Stimulated activated CD8-positive, alpha-beta memory T cell treated with anti-CD3 and anti-CD28 coated beads, Interleukin-12 subunit alpha, Interleukin-12 subunit beta, amount 100 ng/mL, for 24 hours (primary cell): Measurements from ENCODE around the gene SLC2A13.

Experiments used
- DNase-seq: peaks from one replicate; pipeline ENCODE4 v3.0.0-alpha.2; 2020; ENCODE audit errors: extremely low read depth

SLC2A13 gene

GRCh38 chr12:39993268-39993667, 112.6 kb downstream of the SLC2A13 start:
- no peak for DNase-seq

DNA sequence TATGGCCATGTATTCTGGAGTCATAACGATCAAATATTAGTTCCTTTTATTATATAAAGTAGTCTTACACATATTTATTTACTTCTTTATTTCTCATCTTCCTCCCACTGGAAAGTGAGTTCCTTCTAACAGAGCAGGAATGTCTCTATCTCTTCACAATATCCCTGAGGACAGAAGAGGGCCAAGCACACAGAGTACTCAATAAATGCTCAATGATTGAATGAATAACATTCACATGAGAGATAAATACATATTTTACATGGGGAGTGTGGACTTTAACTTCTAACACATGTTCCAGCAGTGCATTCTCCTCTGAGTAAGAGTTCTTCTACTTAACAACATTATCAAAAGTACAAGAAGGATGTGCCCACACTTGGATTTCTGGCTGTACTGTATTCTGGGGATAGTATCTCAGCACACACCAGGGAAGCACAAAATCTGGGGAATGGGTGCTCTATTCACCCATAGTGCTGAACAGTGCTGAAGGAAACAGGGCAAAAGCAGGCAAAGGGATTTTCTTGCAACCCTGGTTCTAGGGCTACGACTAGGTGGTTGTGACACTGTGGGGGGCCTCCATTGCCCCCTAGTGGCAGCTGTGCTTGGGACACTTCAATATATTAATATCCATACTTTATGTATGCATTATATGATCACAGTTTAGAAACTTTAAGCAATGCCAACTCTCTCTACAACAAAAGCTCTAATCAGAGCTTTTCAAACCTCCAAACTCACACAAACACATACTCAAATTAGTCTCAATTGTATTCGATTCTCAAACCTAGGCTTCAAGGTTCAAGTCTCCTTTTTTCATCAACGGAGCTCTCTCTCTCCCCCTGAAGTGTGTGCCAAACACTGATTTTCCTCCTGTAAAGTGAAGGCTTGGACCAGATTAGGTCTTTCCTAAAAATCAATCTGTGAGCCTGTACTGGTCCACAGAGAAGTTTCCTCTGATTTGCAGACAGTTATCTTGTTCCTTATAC, 115.5 kb downstream of the SLC2A13 start:
- DNase-seq = peak; percentile 26

DNA sequence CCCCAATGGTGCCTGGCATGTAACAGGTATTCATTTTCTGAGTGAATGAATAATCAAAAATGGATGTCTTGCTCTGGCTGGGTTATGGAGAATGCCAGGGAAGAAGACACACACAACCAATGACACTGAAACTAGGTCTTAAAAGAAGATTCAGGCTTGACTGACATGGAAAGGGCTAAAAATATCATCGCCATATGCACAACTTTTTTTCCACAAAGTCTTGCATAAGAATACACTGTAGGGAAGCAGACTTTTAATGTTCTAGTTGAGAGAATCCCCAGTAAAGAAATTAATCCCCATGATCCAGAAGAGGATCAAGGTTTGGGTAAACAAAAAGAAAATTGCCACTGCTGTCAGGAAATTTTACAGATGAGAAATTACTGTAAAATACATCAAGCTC, 116.4 kb downstream of the SLC2A13 start:
- no peak for DNase-seq

GRCh38 chr12:39988574-39988973, 117.3 kb downstream of the SLC2A13 start:
- no peak for DNase-seq

- DNase-seq = no peak
These were observed 119.2 kb downstream of the SLC2A13 start for GRCh38 chr12:39986674-39987073.

DNA sequence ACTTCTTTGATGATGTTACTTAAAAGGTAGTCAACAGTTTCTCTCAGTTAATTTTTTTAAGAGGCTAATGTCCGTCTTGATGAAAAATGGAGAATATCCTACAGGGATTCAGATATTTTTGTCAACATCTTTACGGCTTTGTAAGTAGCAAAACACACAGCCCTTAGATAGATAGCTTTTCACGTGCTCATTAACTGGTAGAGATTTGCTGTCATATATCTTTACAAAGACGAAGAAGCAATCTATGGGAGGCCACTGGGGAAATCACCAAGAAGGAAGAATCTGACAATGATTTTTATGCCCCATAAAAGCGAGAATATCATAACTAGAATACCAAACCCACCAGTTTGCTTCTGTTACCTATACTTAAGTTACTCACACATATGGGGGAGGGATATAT, 121.2 kb downstream of the SLC2A13 start:
- DNase-seq = no peak

GRCh38 chr12:39975374-39975918, 130.4 kb downstream of the SLC2A13 start:
- no peak for DNase-seq

DNA sequence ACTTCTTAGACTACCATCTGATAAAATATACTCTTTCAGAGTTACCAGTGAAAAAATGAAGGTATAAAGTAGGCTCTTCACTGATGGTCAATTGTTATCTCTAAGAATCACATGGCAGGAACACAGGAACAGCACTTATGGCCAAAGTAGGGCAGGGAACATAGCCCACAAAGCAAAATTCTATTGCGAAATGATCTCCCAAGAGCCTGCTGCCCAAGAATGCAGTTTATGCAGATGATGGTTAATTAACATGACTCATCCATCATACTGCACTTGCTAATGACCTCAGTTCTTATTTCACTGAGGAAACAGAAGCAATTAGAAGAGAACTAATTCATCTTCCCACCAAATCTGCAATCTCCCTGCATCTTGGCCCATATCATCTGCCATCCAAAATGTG, 133.8 kb downstream of the SLC2A13 start:
- DNase-seq = no peak

GRCh38 chr12:39971348-39971747, 134.5 kb downstream of the SLC2A13 start:
- DNase-seq = no peak

DNA sequence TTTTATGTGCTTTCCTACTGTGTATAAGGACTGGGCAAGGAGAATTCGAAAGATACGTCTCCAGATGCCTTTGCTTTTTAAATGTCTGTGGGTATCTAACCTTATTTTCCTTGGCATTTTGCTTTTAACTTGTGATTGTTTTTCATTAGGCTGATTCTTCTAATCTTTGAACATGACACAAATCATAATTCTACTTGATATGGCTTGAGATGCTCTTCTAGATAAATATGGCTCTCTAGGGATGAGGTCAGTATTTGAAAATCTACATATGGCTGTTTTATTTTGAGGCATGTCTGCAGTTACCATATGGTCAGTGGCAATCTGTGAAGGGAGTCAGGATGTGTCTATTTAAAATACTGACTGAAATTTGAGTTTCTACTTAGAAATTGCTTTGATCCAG, 139.2 kb downstream of the SLC2A13 start:
- no peak for DNase-seq

DNA sequence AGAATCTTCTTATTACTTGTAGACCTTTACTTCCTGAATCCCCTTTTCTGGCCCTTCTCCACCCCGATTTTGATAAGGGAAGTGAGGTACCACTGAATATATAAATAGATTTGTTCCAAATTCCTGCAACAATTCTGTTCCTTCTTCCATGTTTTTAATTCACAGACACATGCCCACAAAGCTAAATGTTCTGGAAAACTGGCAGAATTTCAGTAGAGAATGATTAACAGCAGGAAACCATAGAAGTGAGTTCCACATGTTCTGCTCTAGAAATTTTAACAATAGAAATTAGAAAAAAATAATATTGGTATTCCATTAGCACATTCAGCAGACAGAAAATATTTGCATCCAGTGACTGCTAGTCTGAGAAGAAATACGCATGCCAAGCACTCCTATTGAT, 139.6 kb downstream of the SLC2A13 start:
- no peak for DNase-seq

- DNase-seq = no peak
These were observed 146.4 kb downstream of the SLC2A13 start for GRCh38 chr12:39959467-39959866.

GRCh38 chr12:39959031-39959430, 146.8 kb downstream of the SLC2A13 start:
- no peak for DNase-seq

DNA sequence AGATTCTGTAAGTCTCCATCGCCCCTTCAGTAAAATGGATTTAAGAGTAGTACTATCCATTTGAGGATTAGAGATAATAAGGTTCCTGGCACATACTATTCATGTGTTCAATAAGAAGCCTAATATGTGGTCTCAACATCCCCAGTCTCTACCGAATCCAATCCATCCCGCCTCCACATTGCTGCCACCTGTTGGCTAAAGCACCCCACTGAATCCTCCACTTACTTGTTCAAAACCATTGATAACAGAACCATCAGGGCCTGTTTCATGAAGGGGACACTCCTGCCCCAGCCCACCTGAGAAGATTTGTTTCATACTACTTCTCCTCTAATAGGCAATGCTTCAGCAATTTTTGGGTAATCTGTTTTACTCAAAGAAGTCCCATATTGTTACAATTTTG, 147.5 kb downstream of the SLC2A13 start:
- no peak for DNase-seq

GRCh38 chr12:39956725-39957124, 149.2 kb downstream of the SLC2A13 start:
- DNase-seq = no peak

DNA sequence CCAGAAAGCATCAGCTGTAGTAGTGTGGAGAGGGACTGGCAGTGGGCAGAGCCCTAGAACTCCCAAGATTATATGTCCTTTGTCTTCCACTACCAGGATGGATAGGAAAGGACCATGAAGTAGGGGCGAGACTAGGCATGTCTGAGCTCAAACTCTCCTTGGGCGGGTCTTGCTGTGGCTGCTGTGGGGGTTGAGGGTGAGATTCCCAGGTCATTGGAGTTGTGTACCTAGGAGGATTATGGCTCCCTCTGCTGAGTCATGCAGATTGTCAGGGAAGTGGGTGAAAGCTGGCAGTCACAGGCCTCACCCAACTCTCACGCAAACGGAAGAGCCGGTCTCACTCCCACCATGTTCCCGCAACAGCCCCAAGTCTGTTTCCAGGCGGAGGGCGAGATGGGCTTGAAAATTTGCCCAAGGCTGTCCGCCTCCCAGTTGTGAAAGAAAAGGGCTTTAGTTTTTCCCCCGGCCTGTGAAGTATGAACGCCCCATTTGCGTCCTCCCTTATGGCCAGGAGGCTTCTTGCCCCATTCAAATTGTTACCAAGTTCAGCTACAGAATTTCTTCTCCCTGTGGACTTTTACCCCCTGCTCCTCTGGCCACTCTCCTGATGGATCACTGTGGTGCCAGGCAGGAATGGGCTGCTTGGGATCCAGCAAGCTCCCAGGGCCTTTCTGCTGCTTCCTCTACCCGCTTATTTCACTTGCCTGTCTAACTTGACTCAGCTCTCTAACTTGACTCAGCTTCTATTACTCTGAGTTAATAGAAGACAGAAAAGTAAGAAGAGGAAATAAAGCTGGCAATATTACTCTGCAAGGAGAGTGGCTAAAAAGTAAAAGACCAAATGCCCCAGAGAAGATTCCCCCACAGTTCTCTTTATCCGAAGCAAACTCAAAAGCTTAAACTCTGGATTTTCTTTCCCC, 159.3 kb downstream of the SLC2A13 start:
- DNase-seq = no peak

DNA sequence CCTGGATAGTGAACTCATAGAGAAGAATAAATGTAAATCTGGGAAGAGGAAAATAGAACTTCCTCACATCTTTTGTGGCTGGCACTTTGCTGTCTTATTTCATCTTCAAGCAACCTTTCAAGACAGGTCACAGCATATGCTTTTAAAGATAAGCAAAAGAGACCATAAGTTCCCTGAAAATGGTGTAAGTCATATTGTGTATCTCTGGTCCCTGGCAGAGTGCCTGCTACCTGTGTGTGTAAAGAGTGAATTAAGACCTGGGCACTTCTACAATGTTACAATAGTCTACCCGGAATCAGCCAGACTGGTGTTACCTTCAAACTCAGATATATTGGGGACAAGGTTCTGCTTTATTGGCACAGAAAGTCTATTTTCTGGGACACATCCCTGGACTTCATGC, 168.8 kb downstream of the SLC2A13 start:
- DNase-seq = no peak

DNA sequence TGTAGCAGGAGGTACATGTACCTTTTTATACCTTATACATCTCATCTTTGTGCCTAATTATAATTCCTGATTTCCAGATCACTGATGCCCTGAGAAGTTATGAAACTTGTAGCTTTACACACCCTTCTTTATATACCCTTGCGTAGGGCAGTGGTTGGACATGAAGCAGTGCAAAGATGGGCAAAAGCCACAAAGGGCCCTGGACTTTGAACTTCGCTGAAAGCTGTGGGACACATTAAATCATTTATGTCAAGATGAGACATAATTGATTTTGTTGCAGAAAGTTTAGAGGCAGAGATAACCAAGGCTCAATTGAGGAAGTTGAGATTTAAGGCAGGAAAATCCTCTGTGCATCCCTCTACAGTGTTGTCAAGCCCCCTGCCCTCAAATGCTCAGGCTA, 170.0 kb downstream of the SLC2A13 start:
- DNase-seq = no peak

GRCh38 chr12:39935275-39935674, 170.6 kb downstream of the SLC2A13 start:
- DNase-seq = no peak

GRCh38 chr12:39931857-39932256, 174.0 kb downstream of the SLC2A13 start:
- DNase-seq = no peak

GRCh38 chr12:39931231-39931630, 174.7 kb downstream of the SLC2A13 start:
- DNase-seq = no peak

GRCh38 chr12:39930101-39930500, 175.8 kb downstream of the SLC2A13 start:
- no peak for DNase-seq
